ENCODE measurements around the gene PCSK5.

PCSK5 gene

DNA sequence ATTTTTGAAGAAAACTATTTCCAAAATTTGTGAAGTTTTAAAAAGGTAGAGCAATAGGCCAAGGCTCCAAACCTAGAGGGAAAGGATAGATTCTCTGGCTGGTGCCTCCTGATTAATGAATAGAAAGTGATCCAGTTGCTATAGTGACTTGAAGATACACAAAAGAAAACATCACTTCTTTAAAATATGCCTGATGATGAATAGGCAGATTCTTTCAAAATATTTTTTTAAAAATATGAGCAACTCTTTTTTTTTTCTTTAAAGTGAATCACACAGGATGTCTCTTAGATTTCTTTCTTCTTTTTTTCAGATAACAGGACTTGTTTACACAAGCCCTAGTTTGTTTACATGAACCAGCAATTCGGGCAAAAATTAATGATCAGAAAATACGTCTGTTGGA lies 379.3 kb downstream of the PCSK5 start:
- Histone ChIP-seq H3K9me3 (ENCODE audit: control insufficient read depth, low read depth, low read length) (no peaks in the 10 kb centered on the region), H3K27ac (ENCODE audit: low read length) (no peak overlapping the region), H3K9ac (ENCODE audit: low read length) (no peak overlapping the region), H3K27me3 (ENCODE audit: control insufficient read depth, insufficient read depth, low read length) (no peaks in the 10 kb centered on the region), H3K36me3 (ENCODE audit: control insufficient read depth, low read depth, low read length) (no peaks in the 10 kb centered on the region), H3K4me3 (ENCODE audit: low read length) (no peak overlapping the region), H3K4me1 (ENCODE audit: control insufficient read depth, low read depth, low read length) (no peaks in the 10 kb centered on the region)

DNA sequence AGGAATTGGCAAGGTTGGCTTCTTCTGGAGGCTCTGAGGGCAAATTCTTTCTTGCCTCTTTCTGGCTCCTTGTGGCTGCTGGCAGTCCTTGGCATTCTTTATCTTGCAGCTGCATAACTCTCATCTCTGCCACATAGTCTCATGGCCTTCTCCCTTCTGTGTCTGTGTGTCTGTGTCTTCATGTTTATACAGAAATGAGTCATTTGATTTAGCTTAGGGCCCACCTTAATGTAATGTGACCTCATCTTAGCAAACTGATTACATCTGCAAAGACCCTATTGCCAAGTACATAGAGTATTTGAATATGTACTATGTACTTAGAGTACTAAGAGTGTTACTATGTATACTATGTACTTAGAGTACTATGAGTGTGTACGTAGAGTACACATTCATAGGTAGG lies 381.3 kb downstream of the PCSK5 start:
- no peaks in the 10 kb centered on the region for H3K27me3 ChIP-seq (ENCODE audit: control insufficient read depth, insufficient read depth, low read length)
- H3K27ac ChIP-seq (ENCODE audit: low read length): no peak overlapping the region
- no peaks in the 10 kb centered on the region for H3K36me3 ChIP-seq (ENCODE audit: control insufficient read depth, low read depth, low read length)
- no peak overlapping the region for H3K4me3 ChIP-seq (ENCODE audit: low read length)
- H3K4me1 ChIP-seq (ENCODE audit: control insufficient read depth, low read depth, low read length): no peaks in the 10 kb centered on the region
- H3K9ac ChIP-seq (ENCODE audit: low read length): no peak overlapping the region
- H3K9me3 ChIP-seq (ENCODE audit: control insufficient read depth, low read depth, low read length): no peaks in the 10 kb centered on the region

DNA sequence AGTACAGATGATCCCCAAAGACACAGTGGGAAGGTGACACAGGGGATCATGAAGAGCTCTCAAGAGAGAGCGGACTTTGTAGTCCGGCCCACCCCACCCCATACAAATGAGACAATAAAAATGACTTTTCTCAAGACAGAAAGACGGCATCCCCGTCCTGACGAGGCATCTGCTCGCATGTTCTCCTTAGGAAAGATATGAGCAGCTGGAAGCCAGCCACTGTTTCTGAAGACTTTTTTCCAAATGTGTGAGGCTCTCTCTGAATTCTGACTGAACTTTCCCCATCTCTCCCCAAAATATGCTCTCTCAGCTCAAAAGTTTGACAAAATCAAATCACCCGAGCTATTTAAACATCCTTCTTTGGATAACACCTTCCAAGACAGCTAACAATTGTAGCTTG lies 398.6 kb downstream of the PCSK5 start:
- Histone ChIP-seq H3K36me3 (ENCODE audit: control insufficient read depth, low read depth, low read length) (no peaks in the 10 kb centered on the region), H3K4me1 (ENCODE audit: control insufficient read depth, low read depth, low read length) (no peaks in the 10 kb centered on the region), H3K27me3 (ENCODE audit: control insufficient read depth, insufficient read depth, low read length) (no peaks in the 10 kb centered on the region), H3K9me3 (ENCODE audit: control insufficient read depth, low read depth, low read length) (no peaks in the 10 kb centered on the region), H3K27ac (ENCODE audit: low read length) (no peak overlapping the region), H3K4me3 (ENCODE audit: low read length) (no peak overlapping the region), H3K9ac (ENCODE audit: low read length) (no peak overlapping the region)

DNA sequence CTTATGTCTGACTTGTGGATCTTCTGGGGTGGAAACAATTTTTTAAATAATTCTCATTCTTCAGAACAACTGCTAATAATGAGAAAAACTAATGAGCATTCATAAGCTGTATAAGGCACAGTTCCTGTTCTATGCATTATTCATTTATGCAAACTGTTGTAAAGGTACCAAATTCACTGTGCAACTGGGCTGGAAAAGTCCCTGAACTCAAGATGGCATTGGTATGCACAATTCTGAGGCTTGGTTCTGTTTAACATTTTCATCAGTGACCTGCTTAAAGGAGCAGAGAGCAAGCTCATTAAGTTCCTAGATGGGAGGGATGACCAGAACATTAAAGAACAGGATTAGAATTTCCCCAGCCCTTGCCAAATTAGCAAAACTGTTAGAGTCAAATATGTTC lies 399.2 kb downstream of the PCSK5 start:
- H3K9me3 ChIP-seq (ENCODE audit: control insufficient read depth, low read depth, low read length): no peaks in the 10 kb centered on the region
- H3K4me1 ChIP-seq (ENCODE audit: control insufficient read depth, low read depth, low read length): no peaks in the 10 kb centered on the region
- no peaks in the 10 kb centered on the region for H3K36me3 ChIP-seq (ENCODE audit: control insufficient read depth, low read depth, low read length)
- H3K4me3 ChIP-seq (ENCODE audit: low read length): no peak overlapping the region
- no peak overlapping the region for H3K27ac ChIP-seq (ENCODE audit: low read length)
- H3K9ac ChIP-seq (ENCODE audit: low read length): no peak overlapping the region
- H3K27me3 ChIP-seq (ENCODE audit: control insufficient read depth, insufficient read depth, low read length): no peaks in the 10 kb centered on the region

DNA sequence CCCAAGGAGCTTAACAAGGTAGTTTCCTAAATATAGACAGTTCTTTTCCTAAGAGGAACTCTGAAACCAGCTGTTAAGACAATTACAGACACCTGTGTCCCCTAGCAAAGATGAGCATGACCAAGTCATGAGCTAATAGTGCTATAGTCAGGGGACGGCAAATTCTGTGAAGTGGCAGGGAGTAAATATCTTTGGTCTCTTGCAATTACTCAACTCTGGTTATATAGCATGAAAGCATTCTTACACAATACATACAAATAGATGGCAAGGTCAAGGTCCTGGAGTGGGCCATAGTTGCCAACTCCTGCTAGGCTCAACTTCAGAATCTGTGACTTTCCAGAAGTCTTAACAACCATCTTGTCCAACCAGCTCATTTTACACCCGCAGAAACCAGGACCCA lies 400.1 kb downstream of the PCSK5 start:
- no peak overlapping the region for H3K9ac ChIP-seq (ENCODE audit: low read length)
- H3K27me3 ChIP-seq (ENCODE audit: control insufficient read depth, insufficient read depth, low read length): no peaks in the 10 kb centered on the region
- no peaks in the 10 kb centered on the region for H3K4me1 ChIP-seq (ENCODE audit: control insufficient read depth, low read depth, low read length)
- H3K36me3 ChIP-seq (ENCODE audit: control insufficient read depth, low read depth, low read length): no peaks in the 10 kb centered on the region
- H3K27ac ChIP-seq (ENCODE audit: low read length): no peak overlapping the region
- H3K9me3 ChIP-seq (ENCODE audit: control insufficient read depth, low read depth, low read length): no peaks in the 10 kb centered on the region
- H3K4me3 ChIP-seq (ENCODE audit: low read length): no peak overlapping the region

DNA sequence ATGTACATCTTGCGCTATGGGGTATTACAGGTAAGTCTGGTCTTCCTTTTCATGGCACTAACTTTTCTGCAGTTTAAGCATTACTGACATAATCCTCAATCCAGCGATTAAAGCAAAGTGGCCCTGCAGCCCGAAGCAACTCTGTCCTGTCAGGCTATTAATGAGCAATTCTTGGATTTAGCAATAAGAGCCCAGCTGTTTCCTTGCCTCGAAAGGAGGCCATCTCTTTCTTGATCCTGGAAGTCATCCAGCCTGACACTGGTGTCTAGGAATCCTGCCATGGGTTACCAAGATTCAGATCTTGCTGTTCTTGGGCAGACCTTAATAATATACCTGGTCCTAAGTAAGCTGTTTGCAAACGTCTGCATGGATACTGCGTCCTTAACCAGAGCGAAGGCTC lies 401.8 kb downstream of the PCSK5 start:
- Histone ChIP-seq H3K36me3 (ENCODE audit: control insufficient read depth, low read depth, low read length) (no peaks in the 10 kb centered on the region), H3K9ac (ENCODE audit: low read length) (no peak overlapping the region), H3K27me3 (ENCODE audit: control insufficient read depth, insufficient read depth, low read length) (no peaks in the 10 kb centered on the region), H3K4me1 (ENCODE audit: control insufficient read depth, low read depth, low read length) (peaks cover 2% of the 10 kb centered on the region), H3K9me3 (ENCODE audit: control insufficient read depth, low read depth, low read length) (no peaks in the 10 kb centered on the region), H3K27ac (ENCODE audit: low read length) (no peak overlapping the region), H3K4me3 (ENCODE audit: low read length) (no peak overlapping the region)

DNA sequence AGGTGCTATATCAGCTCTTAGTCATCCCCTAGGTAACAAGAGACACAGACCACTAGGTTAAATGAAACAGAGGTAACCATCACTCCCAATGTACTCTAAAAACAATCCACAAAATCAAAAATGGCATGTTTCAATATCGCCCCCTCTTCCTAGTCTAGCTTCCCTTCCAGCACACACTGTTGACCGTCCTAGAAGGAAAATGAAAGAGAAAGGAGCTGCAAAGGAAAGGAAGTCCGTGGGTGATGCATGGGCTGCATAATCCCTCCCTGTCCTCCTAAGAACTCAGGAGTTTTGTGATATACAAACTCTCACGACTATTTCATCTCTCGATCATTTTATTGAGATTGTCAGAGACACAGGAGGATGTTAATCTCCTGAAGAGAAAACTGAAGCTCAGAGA lies 402.2 kb downstream of the PCSK5 start:
- Histone ChIP-seq H3K9me3 (ENCODE audit: control insufficient read depth, low read depth, low read length) (no peaks in the 10 kb centered on the region), H3K4me3 (ENCODE audit: low read length) (no peak overlapping the region), H3K36me3 (ENCODE audit: control insufficient read depth, low read depth, low read length) (no peaks in the 10 kb centered on the region), H3K9ac (ENCODE audit: low read length) (no peak overlapping the region), H3K27ac (ENCODE audit: low read length) (no peak overlapping the region), H3K27me3 (ENCODE audit: control insufficient read depth, insufficient read depth, low read length) (no peaks in the 10 kb centered on the region), H3K4me1 (ENCODE audit: control insufficient read depth, low read depth, low read length) (peaks cover 6% of the 10 kb centered on the region)

DNA sequence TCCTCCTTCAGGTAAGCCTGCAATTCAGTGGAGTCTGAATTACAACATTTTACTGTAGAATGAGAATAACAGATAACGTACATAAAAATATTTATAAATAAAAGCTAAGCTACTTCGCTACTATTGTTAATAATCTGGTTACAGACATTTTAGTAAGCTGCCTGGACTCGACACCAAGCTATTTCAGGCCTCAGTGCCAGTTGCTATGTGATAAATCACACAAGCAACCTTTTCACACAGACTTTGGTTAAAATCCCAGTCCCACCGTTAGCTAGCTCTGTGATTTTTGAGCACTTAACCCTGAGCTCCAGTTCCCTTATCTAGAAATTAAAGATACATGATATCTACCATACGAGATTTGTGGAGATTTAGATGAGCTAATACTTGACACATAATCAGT lies 403.8 kb downstream of the PCSK5 start:
- Histone ChIP-seq H3K4me1 (ENCODE audit: control insufficient read depth, low read depth, low read length) (peaks cover 8% of the 10 kb centered on the region), H3K4me3 (ENCODE audit: low read length) (no peak overlapping the region), H3K36me3 (ENCODE audit: control insufficient read depth, low read depth, low read length) (no peaks in the 10 kb centered on the region), H3K9me3 (ENCODE audit: control insufficient read depth, low read depth, low read length) (no peaks in the 10 kb centered on the region), H3K27ac (ENCODE audit: low read length) (no peak overlapping the region), H3K9ac (ENCODE audit: low read length) (no peak overlapping the region), H3K27me3 (ENCODE audit: control insufficient read depth, insufficient read depth, low read length) (no peaks in the 10 kb centered on the region)

DNA sequence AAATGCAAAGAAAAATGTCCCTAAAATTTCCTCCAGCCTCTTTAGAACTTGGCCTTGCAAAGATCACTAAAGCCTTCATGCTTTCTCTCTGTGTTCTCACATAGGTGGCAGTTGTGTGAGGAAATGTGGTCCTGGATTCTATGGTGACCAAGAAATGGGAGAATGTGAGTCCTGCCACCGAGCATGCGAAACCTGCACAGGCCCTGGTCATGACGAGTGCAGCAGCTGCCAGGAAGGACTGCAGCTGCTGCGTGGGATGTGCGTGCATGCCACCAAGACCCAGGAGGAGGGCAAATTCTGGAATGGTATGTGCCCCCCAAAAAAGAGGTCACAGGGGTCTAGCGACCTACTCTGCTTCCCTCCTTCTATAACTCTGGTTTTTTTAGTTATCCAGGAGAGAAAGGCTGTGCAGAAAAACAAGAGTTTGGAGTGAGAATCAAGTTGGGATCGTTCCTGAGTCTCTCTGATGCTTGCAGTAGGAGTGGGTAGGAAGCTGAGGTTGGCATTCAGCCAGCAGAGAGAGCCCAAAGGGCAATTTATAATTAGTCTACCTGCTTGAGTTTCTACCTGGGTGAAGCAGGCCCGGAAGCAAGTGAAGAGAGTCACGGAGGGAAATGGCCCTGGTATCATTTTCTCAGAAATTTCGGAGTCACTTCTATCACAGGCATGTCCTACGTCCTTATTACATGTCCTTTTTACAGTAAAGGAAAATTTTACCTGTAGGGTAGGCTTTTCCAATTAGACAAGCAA lies 406.3 kb downstream of the PCSK5 start:
- Histone ChIP-seq H3K4me1 (ENCODE audit: control insufficient read depth, low read depth, low read length) (peaks cover 8% of the 10 kb centered on the region), H3K9me3 (ENCODE audit: control insufficient read depth, low read depth, low read length) (no peaks in the 10 kb centered on the region), H3K36me3 (ENCODE audit: control insufficient read depth, low read depth, low read length) (no peaks in the 10 kb centered on the region), H3K9ac (ENCODE audit: low read length) (no peak overlapping the region), H3K27ac (ENCODE audit: low read length) (no peak overlapping the region), H3K4me3 (ENCODE audit: low read length) (no peak overlapping the region), H3K27me3 (ENCODE audit: control insufficient read depth, insufficient read depth, low read length) (no peaks in the 10 kb centered on the region)

DNA sequence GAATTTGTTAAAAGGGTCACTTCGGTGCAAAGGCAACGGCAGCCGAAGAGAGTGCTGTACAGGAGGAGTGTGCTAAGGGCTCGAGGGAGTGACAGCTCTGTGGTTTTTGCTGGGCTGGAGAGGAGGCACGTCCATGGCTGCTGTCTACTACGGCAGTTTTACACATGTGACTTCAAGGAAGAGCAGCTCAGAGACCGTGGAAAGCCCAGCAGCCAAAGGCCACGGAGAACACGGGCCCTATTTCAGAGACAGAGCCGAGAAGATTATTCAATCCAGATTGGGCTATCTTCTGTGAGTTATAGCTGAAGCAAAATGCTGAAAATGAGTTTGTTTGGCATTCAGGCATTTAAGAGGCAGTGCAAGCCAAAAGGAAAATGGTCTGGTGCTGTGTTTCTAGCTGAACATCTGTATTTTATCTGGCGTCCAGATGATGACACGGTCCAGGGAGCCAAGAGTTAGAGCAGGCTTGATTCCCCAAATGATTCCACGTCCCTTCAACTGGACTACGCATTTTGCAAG lies 407.3 kb downstream of the PCSK5 start:
- Histone ChIP-seq H3K4me1 (ENCODE audit: control insufficient read depth, low read depth, low read length) (peaks cover 8% of the 10 kb centered on the region), H3K27me3 (ENCODE audit: control insufficient read depth, insufficient read depth, low read length) (no peaks in the 10 kb centered on the region), H3K4me3 (ENCODE audit: low read length) (no peak overlapping the region), H3K27ac (ENCODE audit: low read length) (no peak overlapping the region), H3K9me3 (ENCODE audit: control insufficient read depth, low read depth, low read length) (no peaks in the 10 kb centered on the region), H3K36me3 (ENCODE audit: control insufficient read depth, low read depth, low read length) (no peaks in the 10 kb centered on the region), H3K9ac (ENCODE audit: low read length) (no peak overlapping the region)

DNA sequence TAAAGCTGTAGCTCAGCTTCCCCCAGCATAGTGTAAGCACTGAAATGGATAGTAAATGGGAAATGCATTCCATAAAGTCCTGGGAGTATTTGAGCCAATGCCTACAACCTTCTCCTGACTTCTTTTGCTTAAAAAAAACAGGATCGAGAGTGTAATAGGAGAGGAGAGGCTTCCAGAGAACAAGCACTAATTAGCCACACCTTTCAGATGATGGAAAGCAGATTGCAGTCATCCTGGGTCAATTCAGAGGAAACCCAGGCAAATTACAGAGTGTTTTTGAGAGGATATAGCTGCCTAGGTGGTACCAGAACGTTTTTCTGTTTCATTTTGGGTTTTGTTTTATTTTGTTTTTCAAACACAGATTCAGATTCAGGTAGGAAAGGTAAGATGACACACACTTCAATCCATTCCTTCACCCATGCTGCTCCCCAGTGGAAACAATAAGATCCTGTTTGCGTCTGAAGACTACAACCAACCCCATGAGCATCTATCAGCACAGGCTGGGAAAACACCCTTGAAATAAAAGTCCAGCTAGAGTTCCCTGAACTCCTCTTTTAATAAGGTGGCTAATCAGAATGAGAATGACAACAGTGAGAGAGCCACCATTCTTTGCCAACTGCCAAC lies 408.2 kb downstream of the PCSK5 start:
- H3K27me3 ChIP-seq (ENCODE audit: control insufficient read depth, insufficient read depth, low read length): no peaks in the 10 kb centered on the region
- H3K9me3 ChIP-seq (ENCODE audit: control insufficient read depth, low read depth, low read length): no peaks in the 10 kb centered on the region
- no peak overlapping the region for H3K9ac ChIP-seq (ENCODE audit: low read length)
- peaks cover 8% of the 10 kb centered on the region for H3K4me1 ChIP-seq (ENCODE audit: control insufficient read depth, low read depth, low read length)
- no peak overlapping the region for H3K27ac ChIP-seq (ENCODE audit: low read length)
- H3K36me3 ChIP-seq (ENCODE audit: control insufficient read depth, low read depth, low read length): no peaks in the 10 kb centered on the region
- H3K4me3 ChIP-seq (ENCODE audit: low read length): no peak overlapping the region

DNA sequence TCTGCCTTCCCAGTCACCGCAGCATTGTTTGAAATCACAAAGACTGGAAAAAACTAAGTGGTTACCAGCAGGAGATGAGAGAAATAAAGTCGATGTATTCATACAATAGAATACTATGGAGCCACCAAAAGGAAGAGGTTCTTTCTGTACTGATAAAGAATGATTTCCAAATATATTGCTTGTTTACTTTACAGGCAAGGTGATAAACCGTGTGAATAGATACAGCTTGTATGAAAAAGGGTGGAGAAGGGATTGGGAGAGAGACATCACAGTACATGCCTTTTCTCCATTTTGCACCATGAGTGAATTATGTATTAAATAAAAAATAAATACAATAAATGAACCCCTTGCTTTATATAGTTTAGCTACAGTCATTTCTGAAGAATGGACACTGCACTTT lies 412.1 kb downstream of the PCSK5 start:
- no peaks in the 10 kb centered on the region for H3K9me3 ChIP-seq (ENCODE audit: control insufficient read depth, low read depth, low read length)
- no peak overlapping the region for H3K9ac ChIP-seq (ENCODE audit: low read length)
- no peak overlapping the region for H3K27ac ChIP-seq (ENCODE audit: low read length)
- no peaks in the 10 kb centered on the region for H3K36me3 ChIP-seq (ENCODE audit: control insufficient read depth, low read depth, low read length)
- no peaks in the 10 kb centered on the region for H3K27me3 ChIP-seq (ENCODE audit: control insufficient read depth, insufficient read depth, low read length)
- no peak overlapping the region for H3K4me3 ChIP-seq (ENCODE audit: low read length)
- peaks cover 3% of the 10 kb centered on the region for H3K4me1 ChIP-seq (ENCODE audit: control insufficient read depth, low read depth, low read length)
